Neural progenitor cell (in vitro differentiated cells): Measurements from ENCODE around the gene ANKS3. TPM values are rescaled to one million over a fixed set of nuclear protein-coding genes. Genes with fewer than 3 reads are reported as not detected.

ENCODE experiments used
- DNase-seq: peaks from one replicate; pipeline ENCODE4 v3.0.0-alpha.2; 2016; ENCODE audit warnings: low spot score
- H2AFZ ChIP-seq: fragments of 200-600 bp; sonication (generic); replicated peaks from 2 replicates; pipeline ENCODE4 v1.6.1; 2016; ENCODE audit warnings: antibody characterized with exemption
- H3F3A ChIP-seq: fragments of 200-600 bp; sonication (generic); 2 replicates; pipeline ENCODE4 v1.6.1; 2016; ENCODE audit warnings: antibody characterized with exemption, low read depth
- H3K27ac ChIP-seq: fragments of 200-600 bp; sonication (generic); 2 replicates; pipeline ENCODE4 v1.5.1; 2016; ENCODE audit warnings: mild to moderate bottlenecking
- H3K27me3 ChIP-seq: fragments of 200-600 bp; sonication (generic); 2 replicates; pipeline ENCODE4 v1.6.1; 2016; ENCODE audit warnings: mild to moderate bottlenecking, moderate library complexity
- H3K36me3 ChIP-seq: fragments of 200-600 bp; sonication (generic); 2 replicates; pipeline ENCODE4 v1.5.1; 2016
- H3K4me1 ChIP-seq: fragments of 200-600 bp; sonication (generic); 2 replicates; pipeline ENCODE4 v1.6.1; 2016; ENCODE audit warnings: mixed run types
- H3K4me2 ChIP-seq: fragments of 200-600 bp; sonication (generic); 2 replicates; pipeline ENCODE4 v1.6.1; 2016
- H3K4me3 ChIP-seq: fragments of 200-600 bp; sonication (generic); 2 replicates; pipeline ENCODE4 v1.5.1; 2016
- H3K79me2 ChIP-seq: fragments of 200-600 bp; sonication (generic); 2 replicates; pipeline ENCODE4 v1.6.1; 2016; ENCODE audit warnings: low read depth
- H3K9ac ChIP-seq: fragments of 200-600 bp; sonication (generic); 2 replicates; pipeline ENCODE4 v1.6.1; 2016
- H3K9me3 ChIP-seq: fragments of 200-600 bp; sonication (generic); 2 replicates; pipeline ENCODE4 v1.5.1; 2016; ENCODE audit warnings: low read depth
- H4K20me1 ChIP-seq: fragments of 200-600 bp; sonication (generic); 2 replicates; pipeline ENCODE4 v1.6.1; 2016; ENCODE audit warnings: low read depth
- H3K27ac Mint-ChIP-seq: 3 replicates; pipeline ENCODE4 v1.8.0; 2021; ENCODE audit warnings: mixed read lengths
- H3K27me3 Mint-ChIP-seq: 2 replicates; pipeline ENCODE4 v1.8.0; 2022; ENCODE audit warnings: low read depth, mild to moderate bottlenecking, inconsistent platforms, moderate library complexity, mixed read lengths; ENCODE audit not compliant: insufficient read depth
- H3K36me3 Mint-ChIP-seq: 3 replicates; pipeline ENCODE4 v1.8.0; 2021; ENCODE audit warnings: mixed read lengths
- H3K4me1 Mint-ChIP-seq: 3 replicates; pipeline ENCODE4 v1.8.0; 2021; ENCODE audit warnings: mixed read lengths
- H3K4me3 Mint-ChIP-seq: 3 replicates; pipeline ENCODE4 v1.8.0; 2021; ENCODE audit warnings: mild to moderate bottlenecking, moderate library complexity, mixed read lengths
- H3K9me3 Mint-ChIP-seq: 3 replicates; pipeline ENCODE4 v1.8.0; 2020; ENCODE audit warnings: mixed read lengths
- EZH2 ChIP-seq: fragments of 200-600 bp; sonication (generic); IDR thresholded peaks from 2 replicates; pipeline ENCODE4 v1.6.1; 2017; ENCODE audit warnings: antibody characterized with exemption, mild to moderate bottlenecking, moderate library complexity
- EZH2phosphoT487 ChIP-seq: fragments of 200-600 bp; sonication (generic); IDR thresholded peaks from 2 replicates; pipeline ENCODE4 v1.6.1; 2017; ENCODE audit warnings: antibody characterized with exemption
- total RNA-seq: library from RNA; depleted of rRNA; stranded (reverse); fragments of >200 nt; gene quantifications from 2 replicates; pipeline ENCODE4 v1.2.3, GENCODE V29; 2015; ENCODE audit warnings: low replicate concordance
- TF ChIP-seq, protein P1 (sequence below): fragments of 200-600 bp; sonication (generic); IDR thresholded peaks from 2 replicates; pipeline ENCODE4 v1.5.1; 2017; ENCODE audit warnings: antibody characterized with exemption, mild to moderate bottlenecking

Gene ANKS3
- total RNA-seq, 1 donor from 2014 or later, result 20.6 TPM

DNA sequence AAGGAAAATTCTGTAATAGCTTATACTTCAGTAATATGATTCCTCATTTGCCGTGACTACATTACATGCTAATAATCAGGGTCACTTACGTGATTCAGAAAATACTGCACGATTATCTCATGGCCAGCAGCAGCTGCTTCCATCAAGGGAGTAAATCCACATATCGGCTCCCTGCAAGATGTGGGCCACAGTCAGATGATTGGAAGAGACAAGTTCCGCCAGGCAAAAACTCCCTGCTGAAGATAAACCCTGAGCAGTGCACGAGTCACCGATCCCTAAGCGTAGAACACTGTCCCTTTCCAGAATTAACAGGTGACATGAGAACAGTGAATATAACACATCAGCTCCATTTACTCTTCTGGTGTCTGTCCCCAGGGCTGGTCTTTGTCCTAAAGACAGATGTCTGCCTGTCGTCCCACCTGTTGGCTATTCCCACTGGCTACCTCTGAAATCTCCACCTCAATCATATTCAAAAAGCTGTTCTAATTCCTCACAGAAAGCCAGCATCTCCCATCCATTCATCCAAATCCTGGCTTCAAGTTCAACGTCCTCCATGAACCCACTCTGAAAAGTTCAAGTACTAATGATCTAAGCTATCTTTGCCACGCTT is 9.3 kb downstream of the ANKS3 start:
- Mint-ChIP-seq H3K4me1 (no peaks in the 10 kb centered on the region), H3K36me3 (peaks cover 6% of the 10 kb centered on the region), H3K4me3 (no peak overlapping the region), H3K9me3 (no peaks in the 10 kb centered on the region), H3K27me3 (no peaks in the 10 kb centered on the region), H3K27ac (no peak overlapping the region)
- Histone ChIP-seq H3K9ac (no peak overlapping the region), H3K4me1 (no peaks in the 10 kb centered on the region), H4K20me1 (no peaks in the 10 kb centered on the region), H2AFZ (no peak overlapping the region), H3K4me3 (no peak overlapping the region), H3K4me2 (no peak overlapping the region), H3K27me3 (no peaks in the 10 kb centered on the region), H3K36me3 (no peaks in the 10 kb centered on the region), H3K79me2 (no peaks in the 10 kb centered on the region), H3F3A (no peaks in the 10 kb centered on the region), H3K27ac (no peak overlapping the region), H3K9me3 (no peaks in the 10 kb centered on the region)
- DNase-seq, result no peak
- TF ChIP-seq, protein P1, sequence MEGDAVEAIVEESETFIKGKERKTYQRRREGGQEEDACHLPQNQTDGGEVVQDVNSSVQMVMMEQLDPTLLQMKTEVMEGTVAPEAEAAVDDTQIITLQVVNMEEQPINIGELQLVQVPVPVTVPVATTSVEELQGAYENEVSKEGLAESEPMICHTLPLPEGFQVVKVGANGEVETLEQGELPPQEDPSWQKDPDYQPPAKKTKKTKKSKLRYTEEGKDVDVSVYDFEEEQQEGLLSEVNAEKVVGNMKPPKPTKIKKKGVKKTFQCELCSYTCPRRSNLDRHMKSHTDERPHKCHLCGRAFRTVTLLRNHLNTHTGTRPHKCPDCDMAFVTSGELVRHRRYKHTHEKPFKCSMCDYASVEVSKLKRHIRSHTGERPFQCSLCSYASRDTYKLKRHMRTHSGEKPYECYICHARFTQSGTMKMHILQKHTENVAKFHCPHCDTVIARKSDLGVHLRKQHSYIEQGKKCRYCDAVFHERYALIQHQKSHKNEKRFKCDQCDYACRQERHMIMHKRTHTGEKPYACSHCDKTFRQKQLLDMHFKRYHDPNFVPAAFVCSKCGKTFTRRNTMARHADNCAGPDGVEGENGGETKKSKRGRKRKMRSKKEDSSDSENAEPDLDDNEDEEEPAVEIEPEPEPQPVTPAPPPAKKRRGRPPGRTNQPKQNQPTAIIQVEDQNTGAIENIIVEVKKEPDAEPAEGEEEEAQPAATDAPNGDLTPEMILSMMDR, result no peak
- no peak for TF ChIP-seq EZH2
- no peak for TF ChIP-seq EZH2phosphoT487

DNA sequence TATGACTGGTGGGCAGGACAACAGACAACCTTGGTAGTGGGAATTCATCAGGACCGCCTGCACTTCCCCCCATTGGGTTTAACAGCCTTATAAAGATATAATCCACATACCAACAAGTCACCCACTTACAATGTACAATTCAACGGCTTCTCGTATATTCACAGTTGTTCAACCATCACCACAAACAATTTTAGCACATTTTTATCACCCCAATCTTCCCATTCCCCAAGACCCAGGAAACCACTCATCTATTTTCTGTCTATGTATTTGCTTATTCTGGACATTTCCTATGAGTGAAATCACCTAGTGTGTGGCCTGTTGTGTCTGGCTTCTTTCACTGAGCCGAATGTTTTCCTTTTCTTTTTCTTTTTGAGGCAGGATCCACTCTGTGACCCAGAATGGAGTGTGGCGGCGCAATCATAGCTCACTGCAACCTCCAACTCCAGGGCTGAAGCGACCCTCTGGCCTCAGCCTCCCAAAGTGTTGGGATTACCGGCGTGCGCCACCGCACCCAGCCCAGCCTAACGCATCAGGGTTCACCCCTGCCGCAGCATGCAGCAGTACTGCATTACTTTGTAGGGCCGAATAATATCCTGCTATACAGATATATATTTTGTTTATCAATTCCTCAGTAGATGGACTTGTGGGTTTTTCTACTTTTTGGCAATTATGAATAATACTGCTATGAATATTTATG is 10.9 kb downstream of the ANKS3 start:
- H3K9me3 ChIP-seq, result no peaks in the 10 kb centered on the region
- H3K27me3 Mint-ChIP-seq, result no peaks in the 10 kb centered on the region
- H3K4me1 ChIP-seq, result no peaks in the 10 kb centered on the region
- no peak for TF ChIP-seq EZH2phosphoT487
- no peak for TF ChIP-seq EZH2
- TF ChIP-seq, protein P1, result no peak
- H3F3A ChIP-seq, result no peaks in the 10 kb centered on the region
- no peak overlapping the region for H3K4me3 ChIP-seq
- no peak overlapping the region for H3K4me3 Mint-ChIP-seq
- no peaks in the 10 kb centered on the region for H3K79me2 ChIP-seq
- no peaks in the 10 kb centered on the region for H4K20me1 ChIP-seq
- H2AFZ ChIP-seq, result no peak overlapping the region
- no peak overlapping the region for H3K4me2 ChIP-seq
- H3K27ac Mint-ChIP-seq, result no peak overlapping the region
- no peaks in the 10 kb centered on the region for H3K36me3 ChIP-seq
- no peaks in the 10 kb centered on the region for H3K4me1 Mint-ChIP-seq
- H3K27ac ChIP-seq, result no peak overlapping the region
- H3K27me3 ChIP-seq, result no peaks in the 10 kb centered on the region
- no peaks in the 10 kb centered on the region for H3K9me3 Mint-ChIP-seq
- H3K9ac ChIP-seq, result no peak overlapping the region
- DNase-seq, result no peak
- H3K36me3 Mint-ChIP-seq, result peaks cover 8% of the 10 kb centered on the region

- Mint-ChIP-seq H3K9me3 (no peaks in the 10 kb centered on the region), H3K4me1 (no peaks in the 10 kb centered on the region), H3K27ac (no peak overlapping the region), H3K27me3 (peaks cover 2% of the 10 kb centered on the region), H3K4me3 (no peak overlapping the region), H3K36me3 (peaks cover 8% of the 10 kb centered on the region)
- H3K9me3 ChIP-seq, result no peaks in the 10 kb centered on the region
- no peak overlapping the region for H3K4me2 ChIP-seq
- no peaks in the 10 kb centered on the region for H3K79me2 ChIP-seq
- no peak for DNase-seq
- H3K27ac ChIP-seq, result no peak overlapping the region
- TF ChIP-seq EZH2, result no peak
- TF ChIP-seq EZH2phosphoT487, result no peak
- TF ChIP-seq, protein P1, result no peak
- no peak overlapping the region for H3K4me3 ChIP-seq
- no peaks in the 10 kb centered on the region for H3F3A ChIP-seq
- H2AFZ ChIP-seq, result no peak overlapping the region
- H4K20me1 ChIP-seq, result no peaks in the 10 kb centered on the region
- no peaks in the 10 kb centered on the region for H3K36me3 ChIP-seq
- no peak overlapping the region for H3K9ac ChIP-seq
- H3K4me1 ChIP-seq, result no peaks in the 10 kb centered on the region
- H3K27me3 ChIP-seq, result no peaks in the 10 kb centered on the region
Measured at GRCh38 chr16:4718466-4718865, 15.6 kb downstream of the ANKS3 start.
